Neural crest cell (in vitro differentiated cells): ENCODE data around the gene APMAP. TPM values are rescaled to one million over a fixed set of nuclear protein-coding genes. Genes with fewer than 3 reads are reported as not detected.

Experiments
- DNase-seq: peaks from one replicate; pipeline ENCODE4 v3.0.0; 2021; ENCODE audit warnings: low read depth, mixed read lengths, low spot score
- H3K27ac Mint-ChIP-seq: one replicate; pipeline ENCODE4 v1.8.0; 2021; ENCODE audit warnings: mild to moderate bottlenecking, mixed read lengths; ENCODE audit not compliant: unreplicated experiment
- H3K27me3 Mint-ChIP-seq: 2 replicates; pipeline ENCODE4 v1.8.0; 2021; ENCODE audit warnings: low read depth, mild to moderate bottlenecking, mixed read lengths
- H3K36me3 Mint-ChIP-seq: 2 replicates; pipeline ENCODE4 v1.8.0; 2021; ENCODE audit warnings: low read depth, mild to moderate bottlenecking, mixed read lengths
- H3K4me1 Mint-ChIP-seq: 2 replicates; pipeline ENCODE4 v1.8.0; 2021; ENCODE audit warnings: mixed read lengths
- H3K4me3 Mint-ChIP-seq: one replicate; pipeline ENCODE4 v1.8.0; 2021; ENCODE audit warnings: mild to moderate bottlenecking, mixed read lengths
- H3K9me3 Mint-ChIP-seq: 2 replicates; pipeline ENCODE4 v1.8.0; 2021; ENCODE audit warnings: mixed read lengths
- total RNA-seq: library from RNA; stranded (reverse); gene quantifications from 2 replicates; pipeline ENCODE4 v1.2.1, GENCODE V29; 2021
- TF ChIP-seq, protein P1 (sequence below): fragments of 200-600 bp; sonication (generic); conservative IDR thresholded peaks from 2 replicates; pipeline ENCODE4 v1.5.0; 2021; ENCODE audit warnings: antibody characterized with exemption, mild to moderate bottlenecking

Gene APMAP
- total RNA-seq, 1 donor from 2014 or later: 88.6 TPM

GRCh38 chr20:24943731-24944130 is 48.8 kb downstream of the APMAP start:
- no peaks in the 10 kb centered on the region for H3K4me1 Mint-ChIP-seq
- H3K9me3 Mint-ChIP-seq: peaks cover 22% of the 10 kb centered on the region

DNA sequence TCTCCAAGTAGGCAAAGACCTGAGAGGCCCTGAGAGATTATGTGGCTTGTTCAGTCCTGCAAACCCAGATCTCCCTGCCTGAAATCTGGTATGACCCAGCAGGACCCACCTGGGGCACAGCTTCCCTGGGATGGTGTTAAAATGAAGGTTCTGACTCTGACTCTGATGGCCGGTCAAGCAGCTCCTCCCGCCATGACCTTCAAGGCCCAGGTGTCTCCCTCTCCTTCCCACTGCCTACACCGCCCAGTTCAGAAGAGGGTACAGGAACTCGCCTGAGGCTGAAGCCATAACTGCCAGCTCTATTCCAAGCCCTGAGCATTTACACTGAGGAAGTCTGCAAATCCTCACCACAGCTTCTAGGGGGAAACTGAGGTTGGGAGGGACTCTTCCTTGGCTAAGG is 49.4 kb downstream of the APMAP start:
- H3K27me3 Mint-ChIP-seq: peaks cover 12% of the 10 kb centered on the region
- H3K4me3 Mint-ChIP-seq: no peak overlapping the region
- H3K4me1 Mint-ChIP-seq: no peaks in the 10 kb centered on the region
- H3K9me3 Mint-ChIP-seq: peaks cover 22% of the 10 kb centered on the region
- no peak for DNase-seq
- H3K36me3 Mint-ChIP-seq: peaks cover 8% of the 10 kb centered on the region
- no peak overlapping the region for H3K27ac Mint-ChIP-seq
- TF ChIP-seq, protein P1, sequence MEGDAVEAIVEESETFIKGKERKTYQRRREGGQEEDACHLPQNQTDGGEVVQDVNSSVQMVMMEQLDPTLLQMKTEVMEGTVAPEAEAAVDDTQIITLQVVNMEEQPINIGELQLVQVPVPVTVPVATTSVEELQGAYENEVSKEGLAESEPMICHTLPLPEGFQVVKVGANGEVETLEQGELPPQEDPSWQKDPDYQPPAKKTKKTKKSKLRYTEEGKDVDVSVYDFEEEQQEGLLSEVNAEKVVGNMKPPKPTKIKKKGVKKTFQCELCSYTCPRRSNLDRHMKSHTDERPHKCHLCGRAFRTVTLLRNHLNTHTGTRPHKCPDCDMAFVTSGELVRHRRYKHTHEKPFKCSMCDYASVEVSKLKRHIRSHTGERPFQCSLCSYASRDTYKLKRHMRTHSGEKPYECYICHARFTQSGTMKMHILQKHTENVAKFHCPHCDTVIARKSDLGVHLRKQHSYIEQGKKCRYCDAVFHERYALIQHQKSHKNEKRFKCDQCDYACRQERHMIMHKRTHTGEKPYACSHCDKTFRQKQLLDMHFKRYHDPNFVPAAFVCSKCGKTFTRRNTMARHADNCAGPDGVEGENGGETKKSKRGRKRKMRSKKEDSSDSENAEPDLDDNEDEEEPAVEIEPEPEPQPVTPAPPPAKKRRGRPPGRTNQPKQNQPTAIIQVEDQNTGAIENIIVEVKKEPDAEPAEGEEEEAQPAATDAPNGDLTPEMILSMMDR: no peak

More at GRCh38 chr20:24943731-24944130, 48.8 kb downstream of the APMAP start:
- Mint-ChIP-seq H3K27me3 (peaks cover 15% of the 10 kb centered on the region), H3K36me3 (peaks cover 8% of the 10 kb centered on the region), H3K4me3 (no peak overlapping the region), H3K27ac (no peak overlapping the region)
- no peak for DNase-seq
- TF ChIP-seq, protein P1: no peak

- Mint-ChIP-seq H3K27me3 (peaks cover 12% of the 10 kb centered on the region), H3K27ac (no peak overlapping the region), H3K4me1 (no peaks in the 10 kb centered on the region), H3K36me3 (peaks cover 8% of the 10 kb centered on the region), H3K4me3 (no peak overlapping the region), H3K9me3 (peaks cover 17% of the 10 kb centered on the region)
- TF ChIP-seq, protein P1: no peak
- DNase-seq: no peak
Observed at GRCh38 chr20:24942679-24943078, 49.9 kb downstream of the APMAP start.

DNA sequence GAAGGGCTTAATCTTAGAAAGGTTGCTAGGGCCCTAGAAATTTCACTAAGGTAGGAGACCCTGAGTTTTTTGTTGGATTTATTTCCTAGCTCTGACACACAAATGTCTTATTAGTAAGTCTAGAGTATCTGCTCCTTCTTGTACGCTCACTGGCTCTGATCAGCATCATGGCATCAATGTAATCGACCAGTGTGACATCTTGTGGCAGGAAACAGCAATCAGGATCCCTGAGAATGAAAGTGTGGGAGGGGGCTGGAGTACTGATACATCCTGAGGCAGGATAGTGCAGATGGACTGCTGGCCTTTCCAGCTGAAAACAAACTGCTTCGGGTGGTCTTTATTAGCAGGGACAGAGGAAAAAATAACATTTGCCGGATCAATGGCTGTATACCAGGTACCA is 53.5 kb downstream of the APMAP start:
- H3K4me3 Mint-ChIP-seq: no peak overlapping the region
- no peak for DNase-seq
- H3K27ac Mint-ChIP-seq: no peak overlapping the region
- H3K4me1 Mint-ChIP-seq: no peaks in the 10 kb centered on the region
- H3K36me3 Mint-ChIP-seq: peaks cover 2% of the 10 kb centered on the region
- H3K27me3 Mint-ChIP-seq: no peaks in the 10 kb centered on the region
- peaks cover 7% of the 10 kb centered on the region for H3K9me3 Mint-ChIP-seq
- TF ChIP-seq, protein P1: no peak

DNA sequence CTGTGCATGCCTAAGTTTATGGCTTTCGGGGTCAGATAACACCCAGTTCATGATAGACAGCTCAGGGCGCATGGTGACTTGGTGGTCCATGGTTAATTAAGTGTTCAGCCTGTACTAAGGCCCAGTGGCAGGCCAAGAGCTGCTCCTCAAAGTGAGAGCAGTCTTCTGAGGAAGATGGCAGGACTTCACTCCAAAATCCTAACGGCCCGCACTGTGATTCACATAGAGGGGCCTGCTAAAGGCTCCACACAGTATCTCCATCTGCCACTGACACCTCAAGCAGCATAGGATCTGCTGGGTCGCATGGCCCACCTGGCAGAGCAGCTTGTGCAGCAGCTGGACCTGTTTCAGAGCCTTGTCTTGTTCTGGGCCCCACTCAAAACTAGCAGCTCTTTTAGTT is 54.1 kb downstream of the APMAP start:
- Mint-ChIP-seq H3K9me3 (peaks cover 7% of the 10 kb centered on the region), H3K36me3 (peaks cover 2% of the 10 kb centered on the region), H3K27me3 (no peaks in the 10 kb centered on the region), H3K4me3 (no peak overlapping the region), H3K27ac (no peak overlapping the region), H3K4me1 (no peaks in the 10 kb centered on the region)
- TF ChIP-seq, protein P1: no peak
- DNase-seq: no peak

DNA sequence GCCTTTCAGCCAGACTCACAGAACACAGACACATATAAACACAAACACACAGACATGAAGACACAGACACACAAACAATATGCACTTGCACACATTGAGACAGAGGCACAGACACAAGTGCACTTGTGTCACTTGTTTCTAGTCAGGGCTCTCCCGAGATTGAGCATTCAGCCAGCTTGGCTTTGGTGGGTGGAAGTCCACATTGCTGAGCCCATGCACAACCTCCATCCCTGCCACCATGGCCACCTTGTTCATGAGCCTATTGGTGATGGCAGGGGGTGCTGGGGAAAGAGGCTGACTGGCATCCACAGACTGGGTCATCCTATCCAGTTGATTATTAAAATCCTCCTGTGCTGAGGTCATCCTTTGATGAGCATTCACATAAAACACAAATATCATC is 55.0 kb downstream of the APMAP start:
- no peak for DNase-seq
- peaks cover 7% of the 10 kb centered on the region for H3K9me3 Mint-ChIP-seq
- no peaks in the 10 kb centered on the region for H3K27me3 Mint-ChIP-seq
- H3K36me3 Mint-ChIP-seq: peaks cover 2% of the 10 kb centered on the region
- no peak overlapping the region for H3K4me3 Mint-ChIP-seq
- H3K4me1 Mint-ChIP-seq: no peaks in the 10 kb centered on the region
- TF ChIP-seq, protein P1: no peak
- no peak overlapping the region for H3K27ac Mint-ChIP-seq
